Neural cell (in vitro differentiated cells): Measurements from ENCODE around the gene RD3L. TPM values are rescaled to one million over a fixed set of nuclear protein-coding genes. Genes with fewer than 3 reads are reported as not detected.

Experiments
- H2AFZ ChIP-seq: fragments of 200-600, 300-800 bp; sonication (generic), shearing (Covaris generic); 2 replicates; pipeline ENCODE4 v1.6.0; 2014; ENCODE audit warnings: low read depth, mild to moderate bottlenecking, antibody characterized with exemption, low read length, moderate library complexity
- H3F3A ChIP-seq: fragments of 200-600 bp; shearing (Covaris generic); 2 replicates; pipeline ENCODE4 v1.6.1; 2016; ENCODE audit warnings: mild to moderate bottlenecking, moderate library complexity, mixed read lengths, antibody characterized with exemption, low read length; ENCODE audit not compliant: insufficient read depth, poor library complexity, severe bottlenecking
- H3K27ac ChIP-seq: fragments of 200-600, 300-800 bp; sonication (generic), shearing (Covaris generic); 2 replicates; pipeline ENCODE4 v1.5.1; 2014; ENCODE audit warnings: mild to moderate bottlenecking, low read length, moderate library complexity
- H3K27me3 ChIP-seq: fragments of 300-800, 200-600 bp; sonication (generic), shearing (Covaris generic); 2 replicates; pipeline ENCODE4 v1.6.0; 2014; ENCODE audit warnings: mild to moderate bottlenecking, low read depth, low read length, moderate library complexity; ENCODE audit not compliant: insufficient read depth
- H3K36me3 ChIP-seq: fragments of 300-800, 200-600 bp; sonication (generic), shearing (Covaris generic); 2 replicates; pipeline ENCODE4 v1.5.1; 2014; ENCODE audit warnings: mild to moderate bottlenecking, antibody characterized with exemption, low read length, moderate library complexity; ENCODE audit not compliant: insufficient read depth
- H3K4me2 ChIP-seq: fragments of 300-800, 200-600 bp; sonication (generic), shearing (Covaris generic); 2 replicates; pipeline ENCODE4 v1.6.0; 2014; ENCODE audit warnings: mild to moderate bottlenecking, low read length
- H3K4me3 ChIP-seq: fragments of 300-800, 200-600 bp; sonication (generic), shearing (Covaris generic); 2 replicates; pipeline ENCODE4 v1.5.1; 2014; ENCODE audit warnings: mild to moderate bottlenecking, low read length, moderate library complexity
- H3K79me2 ChIP-seq: fragments of 200-600 bp; shearing (Covaris generic); replicated peaks from 2 replicates; pipeline ENCODE4 v1.6.0; 2014; ENCODE audit warnings: mild to moderate bottlenecking, low read length, moderate library complexity; ENCODE audit not compliant: insufficient read depth
- H3K9ac ChIP-seq: fragments of 300-800, 200-600 bp; sonication (generic), shearing (Covaris generic); 2 replicates; pipeline ENCODE4 v1.6.1; 2016; ENCODE audit warnings: mild to moderate bottlenecking, low read length, mixed read lengths
- H3K9me2 ChIP-seq: fragments of 200-600 bp; shearing (Covaris generic); 2 replicates; pipeline ENCODE4 v1.6.1; 2016; ENCODE audit warnings: mild to moderate bottlenecking, low read length, mixed read lengths; ENCODE audit not compliant: insufficient read depth
- H3K9me3 ChIP-seq: fragments of 200-600, 300-800 bp; sonication (generic), shearing (Covaris generic); 2 replicates; pipeline ENCODE4 v1.6.1; 2016; ENCODE audit warnings: mild to moderate bottlenecking, mixed run types, low read length, moderate library complexity, mixed read lengths
- H4K20me1 ChIP-seq: fragments of 200-600 bp; shearing (Covaris generic); 2 replicates; pipeline ENCODE4 v1.6.1; 2016; ENCODE audit warnings: mild to moderate bottlenecking, mixed run types; ENCODE audit not compliant: insufficient read depth
- CTCF ChIP-seq: fragments of 450-650 bp; IDR thresholded peaks from 2 replicates; pipeline ENCODE4 v1.5.1; 2014; ENCODE audit warnings: antibody characterized with exemption, mild to moderate bottlenecking, moderate library complexity; ENCODE audit not compliant: poor library complexity, severe bottlenecking
- EP300 ChIP-seq: fragments of 450-650 bp; conservative IDR thresholded peaks from 2 replicates; pipeline ENCODE4 v1.6.1; 2014; ENCODE audit warnings: antibody characterized with exemption, mild to moderate bottlenecking, moderate library complexity; ENCODE audit not compliant: poor library complexity, severe bottlenecking
- EZH2 ChIP-seq: fragments of 200-600, 300-800 bp; shearing (Covaris generic), sonication (generic); IDR thresholded peaks from 2 replicates; pipeline ENCODE4 v1.6.1; 2014; ENCODE audit warnings: antibody characterized with exemption, low read length, borderline replicate concordance, mild to moderate bottlenecking; ENCODE audit not compliant: insufficient read depth, poor library complexity, severe bottlenecking
- MXI1 ChIP-seq: fragments of 450-650 bp; conservative IDR thresholded peaks from 2 replicates; pipeline ENCODE4 v1.6.1; 2014; ENCODE audit warnings: antibody characterized with exemption, mild to moderate bottlenecking; ENCODE audit not compliant: poor library complexity, severe bottlenecking
- POLR2AphosphoS5 ChIP-seq: IDR thresholded peaks from 2 replicates; pipeline ENCODE4 v1.6.1; 2012
- RAD21 ChIP-seq: fragments of 450-650 bp; conservative IDR thresholded peaks from 2 replicates; pipeline ENCODE4 v1.6.1; 2014; ENCODE audit warnings: antibody characterized with exemption, mild to moderate bottlenecking, moderate library complexity
- SMC3 ChIP-seq: fragments of 450-650 bp; conservative IDR thresholded peaks from 2 replicates; pipeline ENCODE4 v1.6.1; 2014; ENCODE audit warnings: antibody characterized with exemption, mild to moderate bottlenecking, moderate library complexity; ENCODE audit not compliant: poor library complexity
- TAF1 ChIP-seq: IDR thresholded peaks from 2 replicates; pipeline ENCODE4 v1.6.1; 2012; ENCODE audit warnings: low read depth
- polyA minus RNA-seq: library from RNA; depleted of rRNA, polyadenylated mRNA; stranded (reverse); fragments of >200 nt; gene quantifications from 2 replicates; pipeline ENCODE4 v1.2.3, GENCODE V29; 2014
- polyA plus RNA-seq: library from polyadenylated mRNA; depleted of rRNA; stranded (reverse); fragments of >200 nt; gene quantifications from 2 replicates; pipeline ENCODE4 v1.2.3, GENCODE V29; 2014
- TF ChIP-seq, protein P1 (sequence below): IDR thresholded peaks from 2 replicates; pipeline ENCODE4 v1.6.1; 2012; ENCODE audit warnings: borderline replicate concordance

Gene RD3L
- polyA plus RNA-seq (0.28 and 0.69 TPM in 2 replicates), polyA minus RNA-seq (not detected in 2 replicates)

DNA sequence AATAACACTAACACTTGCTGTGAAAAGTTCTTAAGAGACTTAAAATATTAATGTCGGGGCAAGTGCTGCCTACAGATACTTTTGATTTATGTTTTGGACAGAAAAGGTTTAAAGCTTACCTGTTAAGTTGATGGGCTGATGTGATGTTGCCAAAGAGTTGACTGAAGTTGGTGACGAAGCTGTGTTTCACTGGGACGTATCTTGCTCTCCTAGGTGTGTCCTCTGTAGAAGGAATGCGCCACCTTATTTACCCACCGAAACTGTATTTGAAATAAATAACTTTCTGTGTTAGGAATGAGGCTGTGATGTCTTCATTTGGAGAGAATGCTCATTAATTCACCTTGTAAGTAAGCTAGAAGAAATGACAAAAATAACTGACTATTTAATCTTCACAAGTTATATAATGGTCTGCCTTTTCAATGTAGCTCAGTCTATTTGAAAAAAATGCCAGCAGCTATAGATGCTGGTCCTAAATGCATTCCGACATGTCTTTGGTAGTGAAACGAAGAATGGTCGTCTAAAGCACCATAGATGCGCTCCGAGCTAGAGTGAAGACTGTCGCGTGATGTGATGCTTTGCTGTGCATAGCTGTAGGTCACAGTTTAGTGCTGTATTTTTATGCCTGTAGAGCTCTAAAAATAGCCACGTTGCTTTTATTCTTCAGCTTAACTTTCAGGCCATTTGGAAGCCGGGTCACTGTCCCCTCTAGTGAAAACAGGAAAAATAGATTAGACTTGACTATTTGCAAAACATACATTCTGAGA, at the start of gene RD3L:
Gene RD3L (minus strand): TSS at position 557 of the 764 bp plus-strand sequence. CDS start 834 bp downstream, outside the sequence.
- no peak for TF ChIP-seq CTCF
- TF ChIP-seq, protein P1, sequence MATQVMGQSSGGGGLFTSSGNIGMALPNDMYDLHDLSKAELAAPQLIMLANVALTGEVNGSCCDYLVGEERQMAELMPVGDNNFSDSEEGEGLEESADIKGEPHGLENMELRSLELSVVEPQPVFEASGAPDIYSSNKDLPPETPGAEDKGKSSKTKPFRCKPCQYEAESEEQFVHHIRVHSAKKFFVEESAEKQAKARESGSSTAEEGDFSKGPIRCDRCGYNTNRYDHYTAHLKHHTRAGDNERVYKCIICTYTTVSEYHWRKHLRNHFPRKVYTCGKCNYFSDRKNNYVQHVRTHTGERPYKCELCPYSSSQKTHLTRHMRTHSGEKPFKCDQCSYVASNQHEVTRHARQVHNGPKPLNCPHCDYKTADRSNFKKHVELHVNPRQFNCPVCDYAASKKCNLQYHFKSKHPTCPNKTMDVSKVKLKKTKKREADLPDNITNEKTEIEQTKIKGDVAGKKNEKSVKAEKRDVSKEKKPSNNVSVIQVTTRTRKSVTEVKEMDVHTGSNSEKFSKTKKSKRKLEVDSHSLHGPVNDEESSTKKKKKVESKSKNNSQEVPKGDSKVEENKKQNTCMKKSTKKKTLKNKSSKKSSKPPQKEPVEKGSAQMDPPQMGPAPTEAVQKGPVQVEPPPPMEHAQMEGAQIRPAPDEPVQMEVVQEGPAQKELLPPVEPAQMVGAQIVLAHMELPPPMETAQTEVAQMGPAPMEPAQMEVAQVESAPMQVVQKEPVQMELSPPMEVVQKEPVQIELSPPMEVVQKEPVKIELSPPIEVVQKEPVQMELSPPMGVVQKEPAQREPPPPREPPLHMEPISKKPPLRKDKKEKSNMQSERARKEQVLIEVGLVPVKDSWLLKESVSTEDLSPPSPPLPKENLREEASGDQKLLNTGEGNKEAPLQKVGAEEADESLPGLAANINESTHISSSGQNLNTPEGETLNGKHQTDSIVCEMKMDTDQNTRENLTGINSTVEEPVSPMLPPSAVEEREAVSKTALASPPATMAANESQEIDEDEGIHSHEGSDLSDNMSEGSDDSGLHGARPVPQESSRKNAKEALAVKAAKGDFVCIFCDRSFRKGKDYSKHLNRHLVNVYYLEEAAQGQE, result no peak
- H3K4me3 ChIP-seq, result peak within 1 kb of the TSS; percentile 11
- no peaks in the 10 kb centered on the region for H3K27me3 ChIP-seq
- no peak within 1 kb of the TSS for H2AFZ ChIP-seq
- no peaks in the 10 kb centered on the region for H4K20me1 ChIP-seq
- no peaks in the 10 kb centered on the region for H3F3A ChIP-seq
- H3K9ac ChIP-seq, result no peak within 1 kb of the TSS
- no peaks in the 10 kb centered on the region for H3K36me3 ChIP-seq
- H3K9me3 ChIP-seq, result peaks cover 7% of the 10 kb centered on the region
- H3K9me2 ChIP-seq, result no peaks in the 10 kb centered on the region
- no peak within 1 kb of the TSS for H3K4me2 ChIP-seq
- H3K79me2 ChIP-seq, result no peaks in the 10 kb centered on the region
- peak within 1 kb of the TSS; percentile 2 for H3K27ac ChIP-seq

DNA sequence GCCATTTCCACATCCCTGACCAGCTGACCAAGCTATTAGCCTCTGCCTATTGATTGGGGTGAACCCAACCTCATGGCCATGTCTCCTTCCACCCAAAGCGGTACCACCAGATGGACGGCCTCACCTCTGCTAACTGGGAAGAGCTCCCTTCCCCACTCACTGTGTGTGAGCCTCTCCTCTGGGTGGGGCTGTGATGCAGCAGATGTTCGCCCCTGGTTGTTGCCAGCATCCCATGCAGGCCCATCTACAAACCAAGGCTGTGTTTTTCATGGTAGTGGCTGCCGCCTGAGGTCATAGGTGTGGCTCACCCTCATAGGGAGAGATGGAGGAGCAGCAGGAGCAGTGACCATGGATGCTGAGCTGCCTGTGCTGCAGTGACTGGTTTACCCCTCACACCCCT, 47.6 kb upstream of the RD3L start:
- Histone ChIP-seq H3F3A (no peaks in the 10 kb centered on the region), H3K36me3 (no peaks in the 10 kb centered on the region)

More for the DNA sequence above, 47.6 kb upstream of the RD3L start:
- H2AFZ ChIP-seq, result no peak overlapping the region
- no peak overlapping the region for H3K27ac ChIP-seq
- H3K27me3 ChIP-seq, result no peaks in the 10 kb centered on the region
- no peak overlapping the region for H3K4me2 ChIP-seq
- H3K79me2 ChIP-seq, result no peaks in the 10 kb centered on the region
- no peaks in the 10 kb centered on the region for H4K20me1 ChIP-seq
- no peak overlapping the region for H3K4me3 ChIP-seq
- TF ChIP-seq CTCF (no peak), SMC3 (no peak), RAD21 (no peak), EZH2 (no peak), POLR2AphosphoS5 (no peak), EP300 (no peak), TAF1 (no peak), MXI1 (no peak)
- TF ChIP-seq, protein P1, result no peak
- no peaks in the 10 kb centered on the region for H3K9me2 ChIP-seq
- no peak overlapping the region for H3K9ac ChIP-seq
- H3K9me3 ChIP-seq, result no peaks in the 10 kb centered on the region
